ENCODE data around the gene HHEX. TPM values are rescaled to one million over a fixed set of nuclear protein-coding genes. Genes with fewer than 3 reads are reported as not detected.

Gene HHEX
- total RNA-seq, 1 experiment from 2014 or later: 2.2 TPM

DNA sequence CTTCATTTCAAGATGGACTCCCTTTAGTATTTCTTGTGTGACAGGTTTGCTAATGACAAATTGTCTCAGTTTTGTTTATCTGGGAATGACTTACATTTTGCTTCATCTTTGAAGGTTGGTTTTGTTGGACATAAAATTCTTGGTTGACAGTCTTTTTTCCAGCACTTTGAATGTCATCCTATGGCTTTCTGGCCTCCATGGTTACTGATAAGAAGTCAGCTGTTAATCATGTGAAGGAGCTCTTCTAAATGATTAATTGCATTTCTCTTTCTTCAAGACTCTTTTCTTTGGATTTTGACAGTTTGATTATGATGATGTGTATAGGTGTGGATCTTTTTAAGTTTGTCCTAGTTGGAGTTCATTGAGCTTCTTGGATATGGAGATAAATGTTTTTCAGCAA is 26.9 kb upstream of the HHEX start:
- Histone ChIP-seq H2AFZ (ENCODE audit: low read length) (no peak overlapping the region), H3F3A (ENCODE audit: low read length, unreplicated experiment) (no peaks in the 10 kb centered on the region), H3K4me1 (ENCODE audit: insufficient read depth, low read length) (no peaks in the 10 kb centered on the region), H3K9ac (ENCODE audit: low read length) (no peak overlapping the region), H3K27ac (ENCODE audit: low read length) (no peak overlapping the region), H3K4me3 (ENCODE audit: low read length) (no peak overlapping the region), H3K36me3 (ENCODE audit: low read depth, low read length) (no peaks in the 10 kb centered on the region), H3K79me2 (ENCODE audit: low read length) (no peaks in the 10 kb centered on the region), H3K9me2 (replicated peaks; ENCODE audit: low read length) (no peaks in the 10 kb centered on the region), H3K4me2 (ENCODE audit: low read length) (no peak overlapping the region), H4K20me1 (ENCODE audit: low read length) (no peaks in the 10 kb centered on the region), H3K9me3 (ENCODE audit: low read length) (0 out of 2 replicates have a peak, but pooled peaks cover 5% of the 10 kb centered on the region), H3K27me3 (ENCODE audit: low read length) (no peaks in the 10 kb centered on the region)
- ChIA-PET POLR2A (ENCODE audit: unreplicated experiment) (no interaction called here), CTCF (no interaction called here)
- BruUV-seq (replicated peaks): no TSS peak
- TF ChIP-seq, protein P1, sequence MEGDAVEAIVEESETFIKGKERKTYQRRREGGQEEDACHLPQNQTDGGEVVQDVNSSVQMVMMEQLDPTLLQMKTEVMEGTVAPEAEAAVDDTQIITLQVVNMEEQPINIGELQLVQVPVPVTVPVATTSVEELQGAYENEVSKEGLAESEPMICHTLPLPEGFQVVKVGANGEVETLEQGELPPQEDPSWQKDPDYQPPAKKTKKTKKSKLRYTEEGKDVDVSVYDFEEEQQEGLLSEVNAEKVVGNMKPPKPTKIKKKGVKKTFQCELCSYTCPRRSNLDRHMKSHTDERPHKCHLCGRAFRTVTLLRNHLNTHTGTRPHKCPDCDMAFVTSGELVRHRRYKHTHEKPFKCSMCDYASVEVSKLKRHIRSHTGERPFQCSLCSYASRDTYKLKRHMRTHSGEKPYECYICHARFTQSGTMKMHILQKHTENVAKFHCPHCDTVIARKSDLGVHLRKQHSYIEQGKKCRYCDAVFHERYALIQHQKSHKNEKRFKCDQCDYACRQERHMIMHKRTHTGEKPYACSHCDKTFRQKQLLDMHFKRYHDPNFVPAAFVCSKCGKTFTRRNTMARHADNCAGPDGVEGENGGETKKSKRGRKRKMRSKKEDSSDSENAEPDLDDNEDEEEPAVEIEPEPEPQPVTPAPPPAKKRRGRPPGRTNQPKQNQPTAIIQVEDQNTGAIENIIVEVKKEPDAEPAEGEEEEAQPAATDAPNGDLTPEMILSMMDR (conservative IDR thresholded peaks at IDR 0.05; ENCODE audit: low read depth, low read length): no peak
- no peak for TF ChIP-seq EZH2 (IDR thresholded peaks at IDR 0.05; ENCODE audit: low read length, unreplicated experiment)
- TF ChIP-seq EZH2phosphoT487 (IDR thresholded peaks at IDR 0.05; ENCODE audit: borderline replicate concordance, low read length): no peak
- intact Hi-C loops (cut with micrococcal nuclease): no loop called here
- DNase-seq (no peak), ATAC-seq (no peak)

DNA sequence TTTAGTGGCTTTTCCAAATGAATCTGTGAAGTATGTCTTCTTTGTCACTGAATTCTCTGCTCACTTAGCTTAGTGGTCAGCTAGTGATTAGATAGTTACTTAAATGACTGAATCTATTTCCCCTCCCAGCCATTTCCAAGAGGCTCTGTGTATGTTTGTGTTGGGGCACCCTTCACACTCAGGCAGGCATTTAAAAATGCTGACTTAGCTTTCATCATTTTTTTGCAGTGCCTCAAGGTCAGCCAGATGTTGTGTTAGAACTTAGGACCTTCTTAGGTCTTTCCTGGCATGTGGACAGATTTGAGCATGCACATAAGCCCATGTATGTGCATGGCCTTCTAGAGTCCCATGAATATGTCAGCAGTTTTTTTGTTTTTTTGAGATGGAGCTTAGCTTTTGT is 25.4 kb upstream of the HHEX start:
- CTCF ChIA-PET: no interaction called here
- POLR2A ChIA-PET (ENCODE audit: unreplicated experiment): no interaction called here

DNA sequence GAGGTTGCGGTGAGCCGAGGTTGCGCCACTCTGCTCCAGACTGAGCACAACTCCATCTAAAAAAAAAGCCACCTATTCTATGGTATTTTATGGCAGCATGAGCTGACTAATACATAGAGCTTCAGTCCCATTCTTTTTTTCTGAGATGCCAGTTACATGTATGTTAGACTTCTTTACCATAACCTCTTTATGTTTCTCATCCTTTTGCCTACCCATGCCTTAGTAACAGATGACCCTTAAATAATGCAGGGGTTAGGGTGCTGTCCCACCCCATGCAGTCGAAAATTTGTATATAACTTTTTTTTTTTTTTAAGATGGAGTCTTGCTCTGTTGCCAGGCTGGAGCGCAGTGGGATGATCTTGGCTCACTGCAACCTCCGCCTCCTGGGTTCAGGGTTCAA is 22.7 kb upstream of the HHEX start:
- no peak for TF ChIP-seq EZH2 (IDR thresholded peaks at IDR 0.05; ENCODE audit: low read length, unreplicated experiment)
- TF ChIP-seq, protein P1 (conservative IDR thresholded peaks at IDR 0.05; ENCODE audit: low read depth, low read length): no peak
- TF ChIP-seq EZH2phosphoT487 (IDR thresholded peaks at IDR 0.05; ENCODE audit: borderline replicate concordance, low read length): no peak
- intact Hi-C loops (cut with micrococcal nuclease): no loop called here
- no TSS peak for BruUV-seq (replicated peaks)
- Histone ChIP-seq H3K4me2 (ENCODE audit: low read length) (no peak overlapping the region), H3K4me1 (ENCODE audit: insufficient read depth, low read length) (no peaks in the 10 kb centered on the region), H3K4me3 (ENCODE audit: low read length) (no peak overlapping the region), H2AFZ (ENCODE audit: low read length) (no peak overlapping the region), H3K9me3 (ENCODE audit: low read length) (0 out of 2 replicates have a peak, but pooled peaks cover 5% of the 10 kb centered on the region), H3K27me3 (ENCODE audit: low read length) (no peaks in the 10 kb centered on the region), H3K9ac (ENCODE audit: low read length) (no peak overlapping the region), H3K79me2 (ENCODE audit: low read length) (no peaks in the 10 kb centered on the region), H3K27ac (ENCODE audit: low read length) (no peak overlapping the region), H3K36me3 (ENCODE audit: low read depth, low read length) (no peaks in the 10 kb centered on the region), H3F3A (ENCODE audit: low read length, unreplicated experiment) (no peaks in the 10 kb centered on the region), H4K20me1 (ENCODE audit: low read length) (no peaks in the 10 kb centered on the region), H3K9me2 (replicated peaks; ENCODE audit: low read length) (no peaks in the 10 kb centered on the region)
- DNase-seq (no peak), ATAC-seq (no peak)
- CTCF ChIA-PET: interaction anchor here (0.6 kb wide), 1 partner anchor 14 kb away, joined by 3 read pairs; no protein-coding TSS in a partner anchor
- POLR2A ChIA-PET (ENCODE audit: unreplicated experiment): no interaction called here

More for the DNA sequence above, 25.4 kb upstream of the HHEX start:
- H3K27ac ChIP-seq (ENCODE audit: low read length): no peak overlapping the region
- no peaks in the 10 kb centered on the region for H3K9me2 ChIP-seq (replicated peaks; ENCODE audit: low read length)
- H3K4me1 ChIP-seq (ENCODE audit: insufficient read depth, low read length): no peaks in the 10 kb centered on the region
- DNase-seq (no peak), ATAC-seq (no peak)
- H3K9ac ChIP-seq (ENCODE audit: low read length): no peak overlapping the region
- no TSS peak for BruUV-seq (replicated peaks)
- TF ChIP-seq EZH2 (IDR thresholded peaks at IDR 0.05; ENCODE audit: low read length, unreplicated experiment): no peak
- TF ChIP-seq EZH2phosphoT487 (IDR thresholded peaks at IDR 0.05; ENCODE audit: borderline replicate concordance, low read length): no peak
- TF ChIP-seq, protein P1 (conservative IDR thresholded peaks at IDR 0.05; ENCODE audit: low read depth, low read length): no peak
- H3K79me2 ChIP-seq (ENCODE audit: low read length): no peaks in the 10 kb centered on the region
- H3F3A ChIP-seq (ENCODE audit: low read length, unreplicated experiment): no peaks in the 10 kb centered on the region
- H3K27me3 ChIP-seq (ENCODE audit: low read length): no peaks in the 10 kb centered on the region
- H3K36me3 ChIP-seq (ENCODE audit: low read depth, low read length): no peaks in the 10 kb centered on the region
- no peak overlapping the region for H2AFZ ChIP-seq (ENCODE audit: low read length)
- no peak overlapping the region for H3K4me3 ChIP-seq (ENCODE audit: low read length)
- 0 out of 2 replicates have a peak, but pooled peaks cover 5% of the 10 kb centered on the region for H3K9me3 ChIP-seq (ENCODE audit: low read length)
- intact Hi-C loops (cut with micrococcal nuclease): no loop called here
- no peaks in the 10 kb centered on the region for H4K20me1 ChIP-seq (ENCODE audit: low read length)
- H3K4me2 ChIP-seq (ENCODE audit: low read length): no peak overlapping the region

Data from PC-3 (cell line).